CD8-positive, alpha-beta memory T cell (primary cell): Measurements from ENCODE around the gene FN3KRP. TPM values are rescaled to one million over a fixed set of nuclear protein-coding genes. Genes with fewer than 3 reads are reported as not detected.
A peak's percentile ranks its signal among the peaks of the same experiment; 100 is the strongest.

Experiments
- CTCF ChIA-PET: fragments of 350-600 bp; sonication (Branson Sonifier 250); formaldehyde crosslinking; loops from one replicate; lab custom pipeline; 2021; ENCODE audit warnings: antibody characterized with exemption; lab: Charles Lee
- POLR2A ChIA-PET: fragments of 350-600 bp; sonication (Branson Sonifier 250); formaldehyde crosslinking; loops from one replicate; lab custom pipeline; 2021; ENCODE audit warnings: antibody characterized with exemption; lab: Charles Lee
- DNase-seq, 5 donors: peaks; one replicate each; pipeline versions ENCODE4 v3.0.0 to v3.0.0-alpha.2; 2020 to 2022; ENCODE audit warnings: mixed read lengths in 1 of 5
- H3K27ac ChIP-seq: one replicate; pipeline ENCODE4 v1.7.0; 2013; ENCODE audit warnings: low read depth, mild to moderate bottlenecking, low read length, moderate library complexity
- H3K27me3 ChIP-seq: 2 replicates; pipeline ENCODE4 v1.7.0; 2013; ENCODE audit warnings: low read length, mild to moderate bottlenecking; ENCODE audit not compliant: insufficient read depth, poor library complexity, severe bottlenecking
- H3K36me3 ChIP-seq: 2 replicates; pipeline ENCODE4 v1.7.0; 2013; ENCODE audit warnings: mild to moderate bottlenecking, low read length, moderate library complexity; ENCODE audit not compliant: insufficient read depth
- H3K4me1 ChIP-seq: 2 replicates; pipeline ENCODE4 v1.7.0; 2013; ENCODE audit warnings: mild to moderate bottlenecking, low read length, moderate library complexity; ENCODE audit not compliant: insufficient read depth
- H3K4me3 ChIP-seq: 2 replicates; pipeline ENCODE4 v1.7.0; 2013; ENCODE audit warnings: mild to moderate bottlenecking, low read length
- H3K9me3 ChIP-seq: 2 replicates; pipeline ENCODE4 v1.7.0; 2013; ENCODE audit warnings: mild to moderate bottlenecking, low read length
- H3K27ac Mint-ChIP-seq, 8 donors: one replicate each; pipeline ENCODE4 v1.8.0; 2020 to 2021; ENCODE audit warnings: mixed read lengths in 8 of 8, mild to moderate bottlenecking in 6 of 8, inconsistent platforms in 3 of 8, moderate library complexity in 3 of 8
- H3K27me3 Mint-ChIP-seq, 2 donors: one replicate each; pipeline ENCODE4 v1.8.0; 2020 to 2021; ENCODE audit warnings: mixed read lengths in 2 of 2, mild to moderate bottlenecking in 1 of 2, moderate library complexity in 1 of 2
- H3K36me3 Mint-ChIP-seq, 3 donors: one replicate each; pipeline ENCODE4 v1.8.0; 2020 to 2021; ENCODE audit warnings: mixed read lengths in 3 of 3, inconsistent platforms in 1 of 3, mild to moderate bottlenecking in 1 of 3
- H3K4me1 Mint-ChIP-seq, 3 donors: one replicate each; pipeline ENCODE4 v1.8.0; 2020 to 2021; ENCODE audit warnings: mixed read lengths in 3 of 3, inconsistent platforms in 1 of 3, mild to moderate bottlenecking in 1 of 3
- H3K4me3 Mint-ChIP-seq, 7 donors: one replicate each; pipeline ENCODE4 v1.8.0; 2020 to 2021; ENCODE audit warnings: mixed read lengths in 7 of 7, mild to moderate bottlenecking in 6 of 7, moderate library complexity in 4 of 7, inconsistent platforms in 2 of 7
- H3K9me3 Mint-ChIP-seq, 5 donors: one replicate each; pipeline ENCODE4 v1.8.0; 2020 to 2022; ENCODE audit warnings: mixed read lengths in 5 of 5, mild to moderate bottlenecking in 3 of 5, moderate library complexity in 2 of 5, inconsistent platforms in 1 of 5
- polyA plus RNA-seq: library from polyadenylated mRNA; unstranded; fragments of 300-500 nt; fragmentation: Illumina TruSeq; gene quantifications from one replicate; pipeline ENCODE4 v1.2.3, GENCODE V29; 2021
- total RNA-seq, 2 experiments: library from RNA; stranded (reverse); gene quantifications; one replicate each; pipeline ENCODE4 v1.2.3, GENCODE V29; 2021

FN3KRP gene
- total and polyA plus RNA-seq, 3 experiments from 2014 or later = 20.7 to 39.9 (median 39.0) TPM

GRCh38 chr17:82674656-82675475, 41.6 kb upstream of the FN3KRP start:
- ChIA-PET CTCF (no interaction called here), POLR2A (no interaction called here)
- no peak for DNase-seq
- H3K4me3 ChIP-seq = no peak overlapping the region
- H3K27me3 Mint-ChIP-seq = no peaks in the 10 kb centered on the region
- no peak overlapping the region for H3K4me3 Mint-ChIP-seq
- no peaks in the 10 kb centered on the region for H3K9me3 ChIP-seq
- H3K4me1 Mint-ChIP-seq = peaks cover 0 to 3% (median 0%) of the 10 kb centered on the region in 3 donors
- H3K27ac Mint-ChIP-seq = no peak overlapping the region
- no peaks in the 10 kb centered on the region for H3K36me3 ChIP-seq
- H3K27ac ChIP-seq = no peak overlapping the region
- no peaks in the 10 kb centered on the region for H3K4me1 ChIP-seq
- H3K36me3 Mint-ChIP-seq = peaks cover 0 to 2% (median 0%) of the 10 kb centered on the region in 3 donors
- H3K9me3 Mint-ChIP-seq = no peaks in the 10 kb centered on the region
- no peaks in the 10 kb centered on the region for H3K27me3 ChIP-seq

- POLR2A ChIA-PET = no interaction called here
- H3K4me3 Mint-ChIP-seq = no peak overlapping the region
- H3K27me3 ChIP-seq = no peaks in the 10 kb centered on the region
These were observed 40.8 kb upstream of the FN3KRP start for GRCh38 chr17:82675476-82676245.

GRCh38 chr17:82677353-82677925, 39.1 kb upstream of the FN3KRP start:
- Mint-ChIP-seq H3K27me3 (no peaks in the 10 kb centered on the region), H3K4me3 (no peak overlapping the region), H3K36me3 (peaks cover 2 to 8% (median 4%) of the 10 kb centered on the region in 3 donors), H3K4me1 (no peaks in the 10 kb centered on the region), H3K9me3 (peaks cover 4 to 12% (median 10%) of the 10 kb centered on the region in 5 donors), H3K27ac (peak overlapping the region in 1 of 8 donors; percentile 29)
- no peaks in the 10 kb centered on the region for H3K36me3 ChIP-seq
- H3K4me1 ChIP-seq = no peaks in the 10 kb centered on the region
- ChIA-PET POLR2A (no interaction called here), CTCF (interaction anchor here (0.9 to 1.1 kb wide), 2 partner anchors 9 to 98 kb away, joined by 4 read pairs; no protein-coding TSS in a partner anchor)
- no peaks in the 10 kb centered on the region for H3K27me3 ChIP-seq
- H3K27ac ChIP-seq = no peak overlapping the region
- no peak for DNase-seq
- no peak overlapping the region for H3K4me3 ChIP-seq
- peaks cover 4% of the 10 kb centered on the region for H3K9me3 ChIP-seq

More at GRCh38 chr17:82675476-82676245, 40.8 kb upstream of the FN3KRP start:
- Mint-ChIP-seq H3K4me1 (peaks cover 0 to 3% (median 0%) of the 10 kb centered on the region in 3 donors), H3K27me3 (no peaks in the 10 kb centered on the region), H3K27ac (no peak overlapping the region), H3K9me3 (no peaks in the 10 kb centered on the region), H3K36me3 (peaks cover 0 to 2% (median 0%) of the 10 kb centered on the region in 3 donors)
- H3K27ac ChIP-seq = no peak overlapping the region
- H3K4me3 ChIP-seq = no peak overlapping the region
- DNase-seq = no peak
- H3K9me3 ChIP-seq = no peaks in the 10 kb centered on the region
- H3K4me1 ChIP-seq = no peaks in the 10 kb centered on the region
- CTCF ChIA-PET = no interaction called here
- H3K36me3 ChIP-seq = no peaks in the 10 kb centered on the region

- Histone ChIP-seq H3K27ac (no peak overlapping the region), H3K27me3 (no peaks in the 10 kb centered on the region), H3K36me3 (no peaks in the 10 kb centered on the region), H3K4me1 (no peaks in the 10 kb centered on the region), H3K4me3 (no peak overlapping the region), H3K9me3 (peaks cover 4% of the 10 kb centered on the region)
- no peak overlapping the region for H3K27ac Mint-ChIP-seq
- ChIA-PET CTCF (no interaction called here), POLR2A (interaction anchor here (0.5 kb wide), 1 partner anchor 38 kb away, joined by 5 read pairs; no protein-coding TSS in a partner anchor)
- no peaks in the 10 kb centered on the region for H3K4me1 Mint-ChIP-seq
- no peaks in the 10 kb centered on the region for H3K27me3 Mint-ChIP-seq
- DNase-seq = no peak
- peaks cover 4 to 13% (median 10%) of the 10 kb centered on the region in 5 donors for H3K9me3 Mint-ChIP-seq
- H3K4me3 Mint-ChIP-seq = no peak overlapping the region
- peaks cover 2 to 11% (median 4%) of the 10 kb centered on the region in 3 donors for H3K36me3 Mint-ChIP-seq
These were observed 38.1 kb upstream of the FN3KRP start for GRCh38 chr17:82678265-82678891.

- POLR2A ChIA-PET = no interaction called here
- DNase-seq = no peak
- no peaks in the 10 kb centered on the region for H3K36me3 ChIP-seq
- no peak overlapping the region for H3K27ac ChIP-seq
- no peaks in the 10 kb centered on the region for H3K4me1 ChIP-seq
- H3K27me3 ChIP-seq = no peaks in the 10 kb centered on the region
- no peaks in the 10 kb centered on the region for H3K4me1 Mint-ChIP-seq
- no peak overlapping the region for H3K4me3 ChIP-seq
- peaks cover 4% of the 10 kb centered on the region for H3K9me3 ChIP-seq
- CTCF ChIA-PET = no interaction called here
- peaks cover 4 to 13% (median 10%) of the 10 kb centered on the region in 5 donors for H3K9me3 Mint-ChIP-seq
- H3K27ac Mint-ChIP-seq = no peak overlapping the region
- H3K27me3 Mint-ChIP-seq = no peaks in the 10 kb centered on the region
- H3K4me3 Mint-ChIP-seq = no peak overlapping the region
- peaks cover 2 to 11% (median 4%) of the 10 kb centered on the region in 3 donors for H3K36me3 Mint-ChIP-seq
These were observed 36.7 kb upstream of the FN3KRP start for GRCh38 chr17:82679586-82680465.

GRCh38 chr17:82681547-82681946, 35.0 kb upstream of the FN3KRP start:
- H3K9me3 Mint-ChIP-seq = peaks cover 4 to 13% (median 10%) of the 10 kb centered on the region in 5 donors
- H3K4me1 ChIP-seq = no peaks in the 10 kb centered on the region
- no peaks in the 10 kb centered on the region for H3K4me1 Mint-ChIP-seq
- no peaks in the 10 kb centered on the region for H3K27me3 ChIP-seq
- DNase-seq = no peak
- ChIA-PET CTCF (no interaction called here), POLR2A (no interaction called here)
- peaks cover 4% of the 10 kb centered on the region for H3K9me3 ChIP-seq
- H3K27ac ChIP-seq = no peak overlapping the region
- H3K36me3 ChIP-seq = no peaks in the 10 kb centered on the region
- H3K4me3 Mint-ChIP-seq = no peak overlapping the region
- H3K27me3 Mint-ChIP-seq = no peaks in the 10 kb centered on the region
- H3K36me3 Mint-ChIP-seq = peaks cover 2 to 11% (median 4%) of the 10 kb centered on the region in 3 donors
- no peak overlapping the region for H3K27ac Mint-ChIP-seq
- no peak overlapping the region for H3K4me3 ChIP-seq

- ChIA-PET CTCF (no interaction called here), POLR2A (no interaction called here)
- H3K27me3 Mint-ChIP-seq = no peaks in the 10 kb centered on the region
- no peak for DNase-seq
- H3K36me3 Mint-ChIP-seq = peaks cover 2 to 11% (median 4%) of the 10 kb centered on the region in 3 donors
- no peaks in the 10 kb centered on the region for H3K4me1 ChIP-seq
- H3K4me1 Mint-ChIP-seq = no peaks in the 10 kb centered on the region
- H3K9me3 Mint-ChIP-seq = peaks cover 4 to 13% (median 10%) of the 10 kb centered on the region in 5 donors
- no peak overlapping the region for H3K27ac Mint-ChIP-seq
- H3K27ac ChIP-seq = no peak overlapping the region
- no peaks in the 10 kb centered on the region for H3K27me3 ChIP-seq
- H3K36me3 ChIP-seq = no peaks in the 10 kb centered on the region
- peaks cover 4% of the 10 kb centered on the region for H3K9me3 ChIP-seq
- H3K4me3 Mint-ChIP-seq = no peak overlapping the region
- no peak overlapping the region for H3K4me3 ChIP-seq
These were observed 33.0 kb upstream of the FN3KRP start for GRCh38 chr17:82683534-82683933.
